HepG2 (cell line): Measurements from ENCODE around the gene RAN. TPM values are rescaled to one million over a fixed set of nuclear protein-coding genes. Genes with fewer than 3 reads are reported as not detected.

Experiments
- FOXM1 ChIP-seq: sonication (generic); formaldehyde crosslinking; IDR thresholded peaks from 2 replicates; pipeline ENCODE4 v1.5.0; 2020; ENCODE audit warnings: missing genetic modification reagents
- GFI1 ChIP-seq: sonication (generic); formaldehyde crosslinking; IDR thresholded peaks from 2 replicates; pipeline ENCODE4 v1.5.0; 2020; ENCODE audit warnings: missing genetic modification reagents, mild to moderate bottlenecking, borderline replicate concordance
- HMG20B ChIP-seq: conservative IDR thresholded peaks from 2 replicates; pipeline ENCODE4 v1.6.1; 2016; ENCODE audit warnings: missing genetic modification reagents, missing compliant biosample characterization
- KLF11 ChIP-seq: IDR thresholded peaks from 2 replicates; pipeline ENCODE4 v1.6.1; 2016; ENCODE audit warnings: missing compliant biosample characterization
- NCOA1 ChIP-seq: sonication (generic); formaldehyde crosslinking; IDR thresholded peaks from 2 replicates; pipeline ENCODE4 v1.9.0; 2021; ENCODE audit warnings: missing genetic modification reagents
- NR2F1 ChIP-seq, 2 experiments: fragments of 450-650 bp in 1 of 2; formaldehyde crosslinking in 1 of 2; IDR thresholded peaks; 2 replicates each; pipeline versions ENCODE4 v1.5.0 to v1.6.1; 2016 to 2020; ENCODE audit warnings: mild to moderate bottlenecking in 1 of 2, missing compliant biosample characterization in 1 of 2, missing genetic modification reagents in 1 of 2, moderate library complexity in 1 of 2
- SRSF4 ChIP-seq: fragments of 200-400 bp; formaldehyde crosslinking; IDR thresholded peaks from one replicate; pipeline ENCODE4 v1.6.1; 2018; ENCODE audit warnings: mild to moderate bottlenecking, low read depth, low read length, moderate library complexity; ENCODE audit not compliant: poor library complexity, severe bottlenecking
- TEAD3 ChIP-seq: optimal IDR thresholded peaks from 2 replicates; pipeline ENCODE3; 2016; ENCODE audit warnings: borderline replicate concordance
- THAP11 ChIP-seq: IDR thresholded peaks from 2 replicates; pipeline ENCODE4 v1.6.1; 2016; ENCODE audit warnings: missing biosample characterization, missing genetic modification reagents
- TSC22D2 ChIP-seq: sonication (generic); formaldehyde crosslinking; IDR thresholded peaks from 2 replicates; pipeline ENCODE4 v1.5.1; 2020; ENCODE audit warnings: missing genetic modification reagents, mild to moderate bottlenecking, borderline replicate concordance
- WIZ ChIP-seq: sonication (generic); formaldehyde crosslinking; IDR thresholded peaks from 2 replicates; pipeline ENCODE4 v1.5.1; 2020; ENCODE audit warnings: mild to moderate bottlenecking, missing genetic modification reagents
- ZNF33A ChIP-seq: sonication (generic); formaldehyde crosslinking; IDR thresholded peaks from 2 replicates; pipeline ENCODE4 v1.5.1; 2020; ENCODE audit warnings: missing genetic modification reagents, mild to moderate bottlenecking, moderate library complexity, borderline replicate concordance
- polyA plus RNA-seq, 8 experiments: library from polyadenylated mRNA; depleted of rRNA in 3 of 8; stranded (reverse) in 7 of 8; unstranded in 1 of 8; fragments of >200 nt; fragmentation: Illumina TruSeq in 4 of 8; extraction: Trizol in 4 of 8; gene quantifications; 2 replicates each; pipeline versions ENCODE4 v1.2.1 to v1.2.3, GENCODE V29; 2011 to 2016; ENCODE audit warnings: low read depth in 4 of 8, missing spikeins in 1 of 8, mixed read lengths in 1 of 8; ENCODE audit not compliant: insufficient read depth in 1 of 8
- total RNA-seq, 5 experiments: library from RNA; depleted of rRNA; stranded (reverse); fragments of >200 nt; fragmentation: Illumina TruSeq; extraction: Trizol; gene quantifications; 2 replicates each; pipeline ENCODE4 v1.2.3, GENCODE V29; 2016; ENCODE audit warnings: low read depth in 1 of 5
- TF ChIP-seq, protein P1 (sequence below): sonication (generic); formaldehyde crosslinking; IDR thresholded peaks from 2 replicates; pipeline ENCODE4 v1.4.0; 2020; ENCODE audit warnings: missing genetic modification reagents, borderline replicate concordance
- TF ChIP-seq, protein P2 (sequence below): IDR thresholded peaks from 2 replicates; pipeline ENCODE4 v1.6.1; 2012; ENCODE audit warnings: low read length, improper control_type of control experiment
- TF ChIP-seq, protein P3 (sequence below): IDR thresholded peaks from 2 replicates; pipeline ENCODE4 v1.6.1; 2016; ENCODE audit warnings: low read depth, missing genetic modification reagents, missing compliant biosample characterization

The RAN gene
- total and polyA plus RNA-seq, 2 of the 13 experiments (the other 11 are each of a cell fraction or from before 2014, with no cell fraction given): 1,335 to 1,630 TPM

DNA sequence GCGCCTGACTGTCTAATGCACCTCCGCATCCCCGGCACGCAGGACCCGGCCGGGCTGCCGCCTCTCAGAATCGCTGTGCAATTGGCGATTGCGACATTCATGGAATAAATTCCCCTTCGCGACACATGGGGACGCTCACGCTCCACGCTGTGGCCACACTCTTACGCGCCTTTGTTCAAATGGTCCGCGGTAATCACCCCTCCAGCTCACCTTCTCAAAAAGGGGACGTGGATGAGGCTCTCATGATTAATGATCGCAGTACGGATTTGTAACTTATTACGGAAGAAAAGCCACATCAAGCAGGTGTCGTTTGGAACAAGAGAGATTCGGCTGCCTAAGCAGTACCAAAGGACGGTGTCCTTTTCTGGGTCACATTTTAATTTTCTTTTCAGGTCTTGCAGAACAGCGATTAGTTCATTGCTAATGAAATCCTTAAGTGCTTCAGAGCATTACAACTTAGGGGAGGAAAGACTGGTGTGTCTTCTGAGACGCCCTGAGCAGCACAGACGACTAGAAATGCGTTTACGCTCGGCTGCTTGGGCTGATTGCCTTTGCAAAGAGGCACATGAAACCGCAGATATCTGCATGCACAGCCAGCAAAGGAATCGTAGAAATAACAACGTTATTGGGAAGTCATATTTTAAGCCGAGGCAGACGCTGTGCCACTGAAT lies 44.5 kb downstream of the RAN start (continued):
- TF ChIP-seq, protein P1, sequence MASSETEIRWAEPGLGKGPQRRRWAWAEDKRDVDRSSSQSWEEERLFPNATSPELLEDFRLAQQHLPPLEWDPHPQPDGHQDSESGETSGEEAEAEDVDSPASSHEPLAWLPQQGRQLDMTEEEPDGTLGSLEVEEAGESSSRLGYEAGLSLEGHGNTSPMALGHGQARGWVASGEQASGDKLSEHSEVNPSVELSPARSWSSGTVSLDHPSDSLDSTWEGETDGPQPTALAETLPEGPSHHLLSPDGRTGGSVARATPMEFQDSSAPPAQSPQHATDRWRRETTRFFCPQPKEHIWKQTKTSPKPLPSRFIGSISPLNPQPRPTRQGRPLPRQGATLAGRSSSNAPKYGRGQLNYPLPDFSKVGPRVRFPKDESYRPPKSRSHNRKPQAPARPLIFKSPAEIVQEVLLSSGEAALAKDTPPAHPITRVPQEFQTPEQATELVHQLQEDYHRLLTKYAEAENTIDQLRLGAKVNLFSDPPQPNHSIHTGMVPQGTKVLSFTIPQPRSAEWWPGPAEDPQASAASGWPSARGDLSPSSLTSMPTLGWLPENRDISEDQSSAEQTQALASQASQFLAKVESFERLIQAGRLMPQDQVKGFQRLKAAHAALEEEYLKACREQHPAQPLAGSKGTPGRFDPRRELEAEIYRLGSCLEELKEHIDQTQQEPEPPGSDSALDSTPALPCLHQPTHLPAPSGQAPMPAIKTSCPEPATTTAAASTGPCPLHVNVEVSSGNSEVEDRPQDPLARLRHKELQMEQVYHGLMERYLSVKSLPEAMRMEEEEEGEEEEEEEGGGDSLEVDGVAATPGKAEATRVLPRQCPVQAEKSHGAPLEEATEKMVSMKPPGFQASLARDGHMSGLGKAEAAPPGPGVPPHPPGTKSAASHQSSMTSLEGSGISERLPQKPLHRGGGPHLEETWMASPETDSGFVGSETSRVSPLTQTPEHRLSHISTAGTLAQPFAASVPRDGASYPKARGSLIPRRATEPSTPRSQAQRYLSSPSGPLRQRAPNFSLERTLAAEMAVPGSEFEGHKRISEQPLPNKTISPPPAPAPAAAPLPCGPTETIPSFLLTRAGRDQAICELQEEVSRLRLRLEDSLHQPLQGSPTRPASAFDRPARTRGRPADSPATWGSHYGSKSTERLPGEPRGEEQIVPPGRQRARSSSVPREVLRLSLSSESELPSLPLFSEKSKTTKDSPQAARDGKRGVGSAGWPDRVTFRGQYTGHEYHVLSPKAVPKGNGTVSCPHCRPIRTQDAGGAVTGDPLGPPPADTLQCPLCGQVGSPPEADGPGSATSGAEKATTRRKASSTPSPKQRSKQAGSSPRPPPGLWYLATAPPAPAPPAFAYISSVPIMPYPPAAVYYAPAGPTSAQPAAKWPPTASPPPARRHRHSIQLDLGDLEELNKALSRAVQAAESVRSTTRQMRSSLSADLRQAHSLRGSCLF (CRISPR knock-in tag): no peak
- no peak for TF ChIP-seq FOXM1 (CRISPR knock-in tag)
- TF ChIP-seq ZNF33A (CRISPR knock-in tag): no peak
- TF ChIP-seq KLF11: no peak
- no peak for TF ChIP-seq NR2F1 (CRISPR knock-in tag; IDR thresholded peaks at IDR 0.05)
- no peak for TF ChIP-seq HMG20B (CRISPR knock-in tag)
- peak; percentile 85 for TF ChIP-seq TEAD3 (CRISPR knock-in tag)
- TF ChIP-seq TSC22D2 (CRISPR knock-in tag): no peak
- TF ChIP-seq SRSF4: no peak
- TF ChIP-seq NCOA1: no peak
- TF ChIP-seq, protein P2, sequence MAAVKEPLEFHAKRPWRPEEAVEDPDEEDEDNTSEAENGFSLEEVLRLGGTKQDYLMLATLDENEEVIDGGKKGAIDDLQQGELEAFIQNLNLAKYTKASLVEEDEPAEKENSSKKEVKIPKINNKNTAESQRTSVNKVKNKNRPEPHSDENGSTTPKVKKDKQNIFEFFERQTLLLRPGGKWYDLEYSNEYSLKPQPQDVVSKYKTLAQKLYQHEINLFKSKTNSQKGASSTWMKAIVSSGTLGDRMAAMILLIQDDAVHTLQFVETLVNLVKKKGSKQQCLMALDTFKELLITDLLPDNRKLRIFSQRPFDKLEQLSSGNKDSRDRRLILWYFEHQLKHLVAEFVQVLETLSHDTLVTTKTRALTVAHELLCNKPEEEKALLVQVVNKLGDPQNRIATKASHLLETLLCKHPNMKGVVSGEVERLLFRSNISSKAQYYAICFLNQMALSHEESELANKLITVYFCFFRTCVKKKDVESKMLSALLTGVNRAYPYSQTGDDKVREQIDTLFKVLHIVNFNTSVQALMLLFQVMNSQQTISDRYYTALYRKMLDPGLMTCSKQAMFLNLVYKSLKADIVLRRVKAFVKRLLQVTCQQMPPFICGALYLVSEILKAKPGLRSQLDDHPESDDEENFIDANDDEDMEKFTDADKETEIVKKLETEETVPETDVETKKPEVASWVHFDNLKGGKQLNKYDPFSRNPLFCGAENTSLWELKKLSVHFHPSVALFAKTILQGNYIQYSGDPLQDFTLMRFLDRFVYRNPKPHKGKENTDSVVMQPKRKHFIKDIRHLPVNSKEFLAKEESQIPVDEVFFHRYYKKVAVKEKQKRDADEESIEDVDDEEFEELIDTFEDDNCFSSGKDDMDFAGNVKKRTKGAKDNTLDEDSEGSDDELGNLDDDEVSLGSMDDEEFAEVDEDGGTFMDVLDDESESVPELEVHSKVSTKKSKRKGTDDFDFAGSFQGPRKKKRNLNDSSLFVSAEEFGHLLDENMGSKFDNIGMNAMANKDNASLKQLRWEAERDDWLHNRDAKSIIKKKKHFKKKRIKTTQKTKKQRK: no peak
- no peak for TF ChIP-seq GFI1 (CRISPR knock-in tag)
- TF ChIP-seq, protein P3, sequence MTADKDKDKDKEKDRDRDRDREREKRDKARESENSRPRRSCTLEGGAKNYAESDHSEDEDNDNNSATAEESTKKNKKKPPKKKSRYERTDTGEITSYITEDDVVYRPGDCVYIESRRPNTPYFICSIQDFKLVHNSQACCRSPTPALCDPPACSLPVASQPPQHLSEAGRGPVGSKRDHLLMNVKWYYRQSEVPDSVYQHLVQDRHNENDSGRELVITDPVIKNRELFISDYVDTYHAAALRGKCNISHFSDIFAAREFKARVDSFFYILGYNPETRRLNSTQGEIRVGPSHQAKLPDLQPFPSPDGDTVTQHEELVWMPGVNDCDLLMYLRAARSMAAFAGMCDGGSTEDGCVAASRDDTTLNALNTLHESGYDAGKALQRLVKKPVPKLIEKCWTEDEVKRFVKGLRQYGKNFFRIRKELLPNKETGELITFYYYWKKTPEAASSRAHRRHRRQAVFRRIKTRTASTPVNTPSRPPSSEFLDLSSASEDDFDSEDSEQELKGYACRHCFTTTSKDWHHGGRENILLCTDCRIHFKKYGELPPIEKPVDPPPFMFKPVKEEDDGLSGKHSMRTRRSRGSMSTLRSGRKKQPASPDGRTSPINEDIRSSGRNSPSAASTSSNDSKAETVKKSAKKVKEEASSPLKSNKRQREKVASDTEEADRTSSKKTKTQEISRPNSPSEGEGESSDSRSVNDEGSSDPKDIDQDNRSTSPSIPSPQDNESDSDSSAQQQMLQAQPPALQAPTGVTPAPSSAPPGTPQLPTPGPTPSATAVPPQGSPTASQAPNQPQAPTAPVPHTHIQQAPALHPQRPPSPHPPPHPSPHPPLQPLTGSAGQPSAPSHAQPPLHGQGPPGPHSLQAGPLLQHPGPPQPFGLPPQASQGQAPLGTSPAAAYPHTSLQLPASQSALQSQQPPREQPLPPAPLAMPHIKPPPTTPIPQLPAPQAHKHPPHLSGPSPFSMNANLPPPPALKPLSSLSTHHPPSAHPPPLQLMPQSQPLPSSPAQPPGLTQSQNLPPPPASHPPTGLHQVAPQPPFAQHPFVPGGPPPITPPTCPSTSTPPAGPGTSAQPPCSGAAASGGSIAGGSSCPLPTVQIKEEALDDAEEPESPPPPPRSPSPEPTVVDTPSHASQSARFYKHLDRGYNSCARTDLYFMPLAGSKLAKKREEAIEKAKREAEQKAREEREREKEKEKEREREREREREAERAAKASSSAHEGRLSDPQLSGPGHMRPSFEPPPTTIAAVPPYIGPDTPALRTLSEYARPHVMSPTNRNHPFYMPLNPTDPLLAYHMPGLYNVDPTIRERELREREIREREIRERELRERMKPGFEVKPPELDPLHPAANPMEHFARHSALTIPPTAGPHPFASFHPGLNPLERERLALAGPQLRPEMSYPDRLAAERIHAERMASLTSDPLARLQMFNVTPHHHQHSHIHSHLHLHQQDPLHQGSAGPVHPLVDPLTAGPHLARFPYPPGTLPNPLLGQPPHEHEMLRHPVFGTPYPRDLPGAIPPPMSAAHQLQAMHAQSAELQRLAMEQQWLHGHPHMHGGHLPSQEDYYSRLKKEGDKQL (CRISPR knock-in tag): no peak
- TF ChIP-seq WIZ (CRISPR knock-in tag): no peak
- TF ChIP-seq THAP11: peak; percentile 44; the same call in 1 of the 2 replicates
